GM21381 (cell line): Measurements from ENCODE around the gene TTLL10.
"Not testable (repeated sequence)": the region's sequence is repeated elsewhere in the genome, so short reads cannot be mapped to it uniquely, and the experiment has no call there.

ENCODE experiments used
- ATAC-seq: cut with Tn5 transposase; IDR thresholded peaks from one replicate; pipeline ENCODE4 v1.9.1; 2021; ENCODE audit warnings: mild to moderate bottlenecking, moderate library complexity; ENCODE audit not compliant: unreplicated experiment

Gene TTLL10

GRCh38 chr1:1170215-1171091 is 3.2 kb upstream of the TTLL10 start:
- no peak for ATAC-seq

- ATAC-seq, result no peak
Observed at GRCh38 chr1:1171161-1171545, 2.5 kb upstream of the TTLL10 start.

- ATAC-seq, result no peak
Observed at GRCh38 chr1:1171546-1172340, 1.9 kb upstream of the TTLL10 start.

- ATAC-seq, result no peak
Observed at GRCh38 chr1:1173061-1173792, 453 bp upstream of the TTLL10 start.

GRCh38 chr1:1175221-1176062 is 1.8 kb downstream of the TTLL10 start:
- no peak for ATAC-seq

GRCh38 chr1:1176063-1176761 is 2.5 kb downstream of the TTLL10 start:
- not testable (repeated sequence) for ATAC-seq

- no peak for ATAC-seq
Observed at GRCh38 chr1:1176931-1177330, 3.3 kb downstream of the TTLL10 start.

- no peak for ATAC-seq
Observed at GRCh38 chr1:1177452-1178206, 3.9 kb downstream of the TTLL10 start.

GRCh38 chr1:1178794-1179331 is 5.2 kb downstream of the TTLL10 start:
- ATAC-seq, result no peak

GRCh38 chr1:1179346-1179982 is 5.8 kb downstream of the TTLL10 start:
- no peak for ATAC-seq

GRCh38 chr1:1179983-1180861 is 6.5 kb downstream of the TTLL10 start:
- no peak for ATAC-seq

- no peak for ATAC-seq
Observed at GRCh38 chr1:1181129-1181937, 7.7 kb downstream of the TTLL10 start.

GRCh38 chr1:1181938-1182410 is 8.3 kb downstream of the TTLL10 start:
- ATAC-seq, result no peak

- no peak for ATAC-seq
Observed at GRCh38 chr1:1182491-1183220, 9.0 kb downstream of the TTLL10 start.

- no peak for ATAC-seq
Observed at GRCh38 chr1:1183221-1183747, 9.6 kb downstream of the TTLL10 start.
